HG02885 (cell line): Measurements from ENCODE around the gene GFPT2.

ENCODE experiments used
- ATAC-seq: cut with Tn5 transposase; IDR thresholded peaks from one replicate; pipeline ENCODE4 v1.9.1; 2021; ENCODE audit warnings: mild to moderate bottlenecking; ENCODE audit not compliant: unreplicated experiment, poor library complexity

Gene GFPT2

GRCh38 chr5:180353980-180354452 is 880 bp upstream of the GFPT2 start:
- ATAC-seq: no peak

DNA sequence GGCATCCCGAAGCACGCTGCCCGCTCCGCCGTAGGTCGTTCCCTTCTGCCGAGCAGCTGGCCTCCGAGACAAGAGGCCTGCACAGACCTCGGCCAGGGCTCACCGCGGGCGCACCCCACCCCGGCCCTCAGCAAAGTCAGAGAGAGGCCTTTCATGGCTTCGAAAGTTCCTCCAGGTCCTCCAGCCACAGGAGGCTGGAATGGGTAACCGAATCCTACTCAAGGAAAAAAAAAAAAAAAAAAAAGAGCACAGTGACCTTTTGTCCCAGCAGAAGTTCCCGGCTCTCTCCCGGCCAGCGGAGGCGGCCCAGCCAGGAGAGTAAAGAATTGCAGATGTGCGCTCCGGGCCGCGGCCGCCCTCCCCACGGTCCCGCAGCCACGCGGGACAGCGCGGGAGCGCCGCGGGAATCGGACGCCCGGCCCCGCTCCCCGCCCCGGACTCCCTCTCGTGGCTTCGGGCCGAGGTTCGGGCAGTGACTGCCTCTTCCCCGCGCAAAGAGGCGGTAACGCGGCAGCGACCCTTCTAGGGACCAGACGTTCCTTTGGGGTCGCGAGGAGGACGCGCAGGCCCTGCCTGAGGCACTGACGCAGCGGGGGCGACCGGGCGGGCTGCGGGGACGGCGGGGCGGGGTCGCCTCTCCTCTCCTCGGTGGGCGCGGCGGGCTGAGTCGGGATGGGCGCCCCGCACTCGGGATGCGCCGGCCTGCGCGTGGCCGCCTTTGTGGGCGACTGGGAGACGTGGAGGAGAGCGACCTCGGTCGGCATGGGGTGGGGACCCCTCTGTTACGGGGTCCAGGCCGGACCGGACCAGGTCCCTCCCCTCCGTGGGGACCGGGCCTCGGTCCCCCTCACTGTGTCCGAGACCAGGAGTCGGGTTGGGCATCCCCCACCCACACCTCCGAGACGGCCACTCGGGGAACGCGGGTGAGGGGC is 754 bp downstream of the GFPT2 start:
- peak; percentile 10 for ATAC-seq

- no peak for ATAC-seq
These were observed 2.2 kb downstream of the GFPT2 start for GRCh38 chr5:180350711-180351465.

DNA sequence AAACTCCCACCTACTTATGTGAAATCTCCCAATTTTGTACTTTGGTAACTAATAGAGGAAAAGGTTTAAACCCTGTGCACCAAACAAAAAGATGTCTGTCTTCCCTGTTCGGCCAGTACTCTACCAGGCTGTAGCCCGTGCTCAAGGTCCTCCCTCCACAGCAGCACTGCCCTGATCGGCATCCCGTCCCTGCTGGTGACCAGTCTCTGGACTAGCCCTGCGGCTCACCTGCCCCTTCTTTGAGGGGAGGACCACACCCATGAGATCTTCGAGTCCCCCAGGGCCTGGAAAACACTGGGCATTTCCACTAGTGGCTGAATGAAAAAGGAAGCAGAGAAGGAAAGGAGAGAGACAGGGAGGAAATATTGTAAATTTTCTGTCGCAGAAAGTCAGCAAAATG is 2.8 kb downstream of the GFPT2 start:
- ATAC-seq: no peak

DNA sequence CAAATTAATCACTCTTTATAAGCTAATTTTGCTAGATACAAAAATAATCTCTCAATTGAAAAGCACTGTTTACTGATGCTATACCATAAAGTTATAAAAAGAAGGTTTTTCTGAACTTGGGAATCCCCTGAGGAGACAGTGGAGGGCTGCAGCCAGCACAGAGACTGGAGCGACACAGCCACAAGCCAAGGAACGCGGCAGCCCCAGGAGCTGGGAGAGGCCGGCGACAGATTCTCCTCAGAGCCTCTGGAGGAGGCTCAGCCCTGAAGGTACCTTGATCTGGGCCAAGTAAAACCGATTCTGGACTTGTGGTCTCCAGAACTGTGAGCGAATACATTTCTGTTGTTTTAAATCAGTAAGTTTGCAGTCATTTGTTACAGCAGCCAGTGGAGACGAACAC is 3.7 kb downstream of the GFPT2 start:
- no peak for ATAC-seq

DNA sequence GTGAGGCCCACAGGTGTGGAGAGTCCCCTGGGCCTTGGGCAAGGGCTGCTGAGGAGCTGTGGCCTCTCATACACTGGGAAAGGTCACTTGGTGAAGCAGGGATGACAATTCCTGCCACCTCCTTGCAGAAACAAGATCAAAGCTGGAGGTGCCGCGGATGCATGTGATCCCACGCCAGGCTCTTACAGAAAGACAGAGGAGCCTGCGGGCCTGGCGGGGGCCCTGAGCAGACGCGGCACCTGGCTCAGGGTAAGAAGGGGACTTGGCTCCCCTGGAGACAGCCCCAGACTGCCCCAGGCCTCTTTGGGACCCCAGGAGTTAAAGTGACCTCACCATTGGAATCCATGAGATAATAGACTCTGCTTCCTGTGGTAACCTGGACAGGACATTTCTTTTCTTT is 4.8 kb downstream of the GFPT2 start:
- no peak for ATAC-seq

DNA sequence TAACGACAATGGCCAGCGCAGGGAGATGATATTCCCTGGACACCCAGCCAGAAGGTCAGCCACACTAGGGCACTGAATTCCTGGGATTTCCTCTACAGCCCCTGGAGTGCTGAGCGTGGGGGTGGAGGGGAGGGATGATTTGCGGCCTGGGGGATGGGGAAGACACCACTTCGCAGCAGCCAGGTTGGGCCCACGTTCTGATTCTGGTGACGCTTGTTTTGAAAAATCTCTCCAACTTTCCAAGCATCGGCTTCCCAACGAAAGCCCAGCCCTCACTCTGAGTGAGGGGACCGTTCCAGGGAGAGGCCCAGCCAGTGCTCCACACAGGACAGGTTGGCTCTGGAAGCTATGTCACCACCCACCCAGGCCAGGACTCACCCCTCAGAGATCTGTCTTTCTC is 5.4 kb downstream of the GFPT2 start:
- ATAC-seq: no peak

GRCh38 chr5:180346358-180346757 is 6.8 kb downstream of the GFPT2 start:
- no peak for ATAC-seq

GRCh38 chr5:180345781-180346180 is 7.4 kb downstream of the GFPT2 start:
- no peak for ATAC-seq

GRCh38 chr5:180345186-180345585 is 8.0 kb downstream of the GFPT2 start:
- ATAC-seq: no peak

DNA sequence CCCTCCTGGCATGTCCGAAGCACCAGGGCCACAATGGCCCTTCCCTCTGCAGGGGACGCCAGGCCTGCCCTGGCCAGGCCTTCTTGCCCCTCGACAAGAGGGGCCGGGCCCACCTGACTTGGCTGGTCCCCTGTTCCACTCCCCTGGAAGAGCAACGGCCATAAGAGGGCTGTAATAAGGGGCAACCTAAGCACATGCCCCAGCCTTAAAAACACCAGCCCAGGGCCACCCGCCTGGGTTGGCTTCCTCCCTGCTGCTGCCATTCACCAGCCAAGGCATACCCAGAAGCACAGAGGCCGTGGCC is 8.5 kb downstream of the GFPT2 start:
- no peak for ATAC-seq

GRCh38 chr5:180343831-180344695 is 9.1 kb downstream of the GFPT2 start:
- no peak for ATAC-seq

DNA sequence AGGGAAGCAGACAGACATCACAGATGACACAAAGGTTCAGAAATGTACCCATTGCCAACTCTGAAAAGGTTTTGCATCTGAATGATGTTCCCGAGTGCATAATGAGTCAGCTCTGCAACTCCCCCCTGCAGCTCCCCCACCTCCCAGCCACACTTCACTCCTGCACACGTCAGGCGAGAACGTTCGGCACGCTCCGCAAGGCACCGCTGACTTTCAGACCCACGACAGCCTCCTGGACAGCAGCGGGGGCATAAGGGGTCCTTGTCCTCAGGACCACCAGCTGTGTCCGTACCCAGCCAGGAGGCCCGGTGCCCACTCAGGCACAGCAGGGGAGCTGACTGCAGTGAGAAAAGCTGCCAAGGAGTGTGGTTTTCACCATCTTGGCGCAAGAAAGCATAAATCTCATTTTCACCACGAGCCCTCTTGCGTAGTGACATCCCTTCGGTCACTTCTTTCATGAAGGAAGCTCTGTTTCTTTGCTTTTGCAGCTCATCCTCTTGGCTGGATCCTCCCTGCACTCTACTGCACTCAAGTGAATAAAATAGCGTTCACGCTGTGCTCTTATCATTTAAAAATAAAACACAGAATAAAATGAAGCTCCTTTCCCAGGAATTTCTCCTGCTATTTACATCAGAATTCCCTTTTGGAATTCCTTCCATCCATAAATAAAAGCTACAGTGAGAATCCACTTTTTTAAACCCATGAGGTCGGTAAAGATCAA is 9.9 kb downstream of the GFPT2 start:
- ATAC-seq: no peak

GRCh38 chr5:180341595-180341994 is 11.5 kb downstream of the GFPT2 start:
- no peak for ATAC-seq

DNA sequence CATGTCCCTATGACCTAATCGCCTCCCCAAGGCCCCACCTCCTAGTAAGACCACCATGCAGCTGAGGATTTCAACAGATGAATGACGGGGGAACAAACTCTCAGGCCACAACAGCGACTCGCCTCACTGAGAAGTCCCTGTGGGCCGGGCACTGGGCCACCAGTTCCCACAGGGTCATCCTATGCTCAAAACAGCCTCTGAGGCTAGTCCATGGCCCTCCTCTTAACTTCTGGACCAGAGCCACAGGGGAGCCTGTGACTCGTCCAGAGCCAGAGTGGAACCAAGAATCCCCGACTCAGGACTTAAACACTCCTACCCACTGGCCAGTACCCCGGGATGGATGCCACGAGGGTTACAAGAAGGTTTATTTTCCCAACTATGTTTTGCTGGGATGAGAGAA is 12.3 kb downstream of the GFPT2 start:
- no peak for ATAC-seq

DNA sequence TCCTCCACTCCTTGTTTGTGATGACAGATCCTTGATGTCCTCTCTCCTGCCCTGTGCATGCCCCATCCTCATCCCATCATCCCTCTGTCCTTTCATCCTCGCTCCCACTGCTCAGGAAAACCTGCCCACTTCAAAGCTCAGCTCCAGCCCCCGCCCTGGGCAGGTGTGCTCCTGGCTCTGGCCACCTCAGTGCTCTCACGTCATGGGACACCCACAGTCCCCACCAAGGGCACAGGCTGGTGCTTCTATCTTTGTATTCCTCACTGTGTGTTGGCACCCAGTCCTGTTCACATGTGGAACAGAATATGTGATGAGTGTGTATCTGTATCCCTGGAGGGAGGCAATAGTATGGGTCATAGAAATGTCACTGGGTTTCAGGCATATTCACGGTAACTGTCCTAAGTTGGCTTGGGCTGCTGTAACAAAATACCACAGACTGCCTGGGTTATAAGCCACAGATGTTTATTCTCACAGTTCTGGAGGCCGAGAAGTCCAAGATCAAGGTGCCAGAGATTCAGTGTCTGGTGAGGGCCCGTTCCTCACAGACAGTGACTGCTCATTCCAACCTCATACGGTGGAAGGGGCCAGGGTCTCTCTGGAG is 13.5 kb downstream of the GFPT2 start:
- ATAC-seq: no peak

GRCh38 chr5:180338001-180338707 is 15.0 kb downstream of the GFPT2 start:
- no peak for ATAC-seq

DNA sequence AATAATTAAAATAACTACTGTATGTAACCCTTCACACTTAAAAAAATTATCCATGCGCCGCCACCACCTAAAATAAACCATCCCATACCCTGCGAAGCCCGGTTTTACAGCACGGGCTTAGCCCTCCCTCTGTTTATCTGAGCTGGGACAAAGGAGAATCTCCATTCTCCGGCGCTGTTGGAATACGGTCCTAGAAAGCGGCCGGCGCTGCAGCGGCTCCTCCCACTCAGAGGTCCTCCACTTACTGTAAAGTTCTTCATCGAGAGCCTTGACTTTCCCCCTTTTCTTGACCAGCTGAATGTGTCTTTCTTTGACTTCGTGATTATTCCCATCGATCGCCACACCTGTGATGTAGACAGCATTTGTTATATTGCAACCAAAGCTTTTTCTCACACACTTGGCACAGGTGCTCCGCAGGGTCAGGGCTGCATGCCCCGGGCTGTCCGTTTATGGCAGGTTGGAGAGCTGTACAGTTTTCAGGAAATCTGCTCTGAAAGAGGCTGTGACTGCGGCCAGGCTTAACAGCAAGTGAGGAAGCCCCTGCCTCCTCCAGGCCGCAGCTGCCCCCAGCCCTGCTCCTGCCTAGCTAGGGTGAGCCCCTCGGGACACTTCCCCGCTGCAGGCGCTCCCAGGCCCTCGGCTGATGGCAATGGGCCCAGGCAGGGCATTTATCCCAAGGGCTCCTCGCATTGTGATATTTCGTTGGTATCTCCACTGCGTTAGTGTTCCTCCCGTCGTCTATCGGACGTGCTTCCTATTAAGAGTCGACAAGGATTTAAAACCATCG is 16.7 kb downstream of the GFPT2 start:
- no peak for ATAC-seq
